RWPE2 (cell line): Measurements from ENCODE around the gene RPA1.

Source experiments
- ATAC-seq: fragments of 200-7000 bp; cut with Tn5 transposase; 3 replicates; pipeline ENCODE4 v1.9.1; 2021; ENCODE audit warnings: low read depth
- DNase-seq: peaks from one replicate; pipeline ENCODE4 v3.0.0-alpha.2; 2020; ENCODE audit warnings: low spot score
- H3K27ac ChIP-seq: fragments of 450-650 bp; 2 replicates; pipeline ENCODE4 v1.5.1; 2017; ENCODE audit warnings: mild to moderate bottlenecking; ENCODE audit not compliant: poor library complexity, severe bottlenecking
- H3K27me3 ChIP-seq: fragments of 250-450 bp; sonication (Bioruptor Pico); 2 replicates; pipeline ENCODE4 v1.5.1; 2021; ENCODE audit warnings: mild to moderate bottlenecking, moderate library complexity; ENCODE audit not compliant: insufficient read depth, poor library complexity, severe bottlenecking
- H3K36me3 ChIP-seq: fragments of 250-450 bp; sonication (Bioruptor Pico); 2 replicates; pipeline ENCODE4 v1.5.1; 2020; ENCODE audit warnings: low read depth, mild to moderate bottlenecking, moderate library complexity
- H3K4me1 ChIP-seq: fragments of 250-450 bp; sonication (Bioruptor Pico); 2 replicates; pipeline ENCODE4 v1.5.1; 2021; ENCODE audit warnings: mild to moderate bottlenecking, moderate library complexity; ENCODE audit not compliant: insufficient read depth, poor library complexity, severe bottlenecking
- H3K4me3 ChIP-seq: fragments of 250-450 bp; sonication (Bioruptor Pico); 2 replicates; pipeline ENCODE4 v1.5.1; 2021; ENCODE audit warnings: mild to moderate bottlenecking, moderate library complexity; ENCODE audit not compliant: severe bottlenecking
- H3K9me3 ChIP-seq: fragments of 250-450 bp; sonication (Bioruptor Pico); 2 replicates; pipeline ENCODE4 v1.5.1; 2021; ENCODE audit warnings: mild to moderate bottlenecking, moderate library complexity; ENCODE audit not compliant: severe bottlenecking
- CTCF ChIP-seq: fragments of 450-650 bp; IDR thresholded peaks from one replicate; pipeline ENCODE4 v1.5.1; 2017; ENCODE audit warnings: mild to moderate bottlenecking, moderate library complexity; ENCODE audit not compliant: poor library complexity, severe bottlenecking

Gene RPA1

DNA sequence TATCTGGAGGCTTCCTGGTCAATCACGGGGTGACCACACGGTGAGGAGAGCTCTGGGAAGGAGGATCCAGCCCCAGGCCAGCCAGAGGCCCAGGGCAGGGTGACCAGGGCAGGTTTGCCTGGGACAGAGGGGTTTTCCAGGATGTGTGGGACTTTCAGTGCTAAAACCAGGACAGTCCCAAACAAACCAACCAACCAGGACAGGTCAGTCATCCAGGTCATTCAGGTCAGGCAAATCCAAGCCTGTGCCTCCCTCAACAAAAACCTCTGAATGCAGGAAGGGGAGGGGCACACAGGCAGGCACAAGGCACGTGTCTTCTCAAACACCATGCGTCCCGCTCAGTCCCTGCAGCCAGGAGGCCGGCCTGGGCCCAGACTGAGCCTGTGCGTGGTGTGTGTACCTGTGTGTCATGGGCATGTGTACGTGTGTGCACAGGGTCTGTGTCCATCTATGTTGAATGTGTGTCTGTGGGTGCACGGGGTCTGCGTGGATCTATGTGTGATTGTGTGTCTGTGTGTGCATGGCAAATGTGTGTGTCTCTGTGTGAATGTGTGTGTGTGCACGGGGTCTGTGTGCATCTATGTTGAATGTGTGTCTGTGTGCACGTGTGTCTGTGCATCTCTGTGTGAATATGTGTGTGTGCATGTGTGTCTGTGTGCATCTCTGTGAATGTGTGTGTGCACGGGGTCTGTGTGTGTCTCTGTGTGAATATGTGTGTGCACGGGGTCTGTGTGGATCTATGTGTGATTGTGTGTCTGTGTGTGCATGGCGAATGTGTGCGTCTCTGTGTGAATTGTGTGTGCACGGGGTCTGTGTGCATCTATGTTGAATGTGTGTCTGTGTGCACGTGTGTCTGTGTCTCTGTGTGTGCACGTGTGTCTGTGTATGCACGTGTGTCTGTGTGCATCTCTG is 116.5 kb downstream of the RPA1 start:
- TF ChIP-seq CTCF, result no peak
- Histone ChIP-seq H3K4me3 (no peak overlapping the region), H3K36me3 (no peaks in the 10 kb centered on the region), H3K27ac (no peak overlapping the region), H3K27me3 (no peaks in the 10 kb centered on the region), H3K4me1 (no peaks in the 10 kb centered on the region), H3K9me3 (no peaks in the 10 kb centered on the region)
- DNase-seq, result no peak
- no peak for ATAC-seq

DNA sequence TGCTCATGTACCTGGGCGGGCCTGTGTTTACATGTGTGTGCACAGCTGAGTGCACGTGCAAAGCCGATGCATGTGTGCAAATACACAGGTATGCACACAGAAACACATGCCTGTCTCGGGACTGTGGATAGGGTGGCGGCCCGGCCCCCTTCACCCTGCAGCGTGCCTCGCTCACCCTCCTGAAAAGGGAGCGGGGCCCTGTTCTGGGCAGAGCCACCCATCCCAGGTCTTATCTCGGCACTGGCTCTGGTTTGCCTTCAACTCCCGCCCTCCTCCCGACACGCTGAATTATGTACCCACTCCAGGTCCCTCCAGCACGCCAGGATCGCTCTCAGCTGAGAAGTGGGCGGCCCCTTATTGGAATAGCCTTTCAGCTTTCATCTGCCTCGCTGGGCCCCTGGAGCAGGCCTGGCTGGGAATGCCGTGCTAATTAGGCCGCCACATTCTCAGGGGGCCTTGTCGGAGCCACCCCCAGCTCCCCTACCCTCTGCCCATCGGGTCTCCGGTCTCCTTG is 117.5 kb downstream of the RPA1 start:
- Histone ChIP-seq H3K36me3 (no peaks in the 10 kb centered on the region), H3K27ac (no peak overlapping the region), H3K9me3 (no peaks in the 10 kb centered on the region), H3K4me1 (no peaks in the 10 kb centered on the region), H3K27me3 (no peaks in the 10 kb centered on the region), H3K4me3 (no peak overlapping the region)
- DNase-seq (no peak), ATAC-seq (no peak)
- TF ChIP-seq CTCF, result no peak

DNA sequence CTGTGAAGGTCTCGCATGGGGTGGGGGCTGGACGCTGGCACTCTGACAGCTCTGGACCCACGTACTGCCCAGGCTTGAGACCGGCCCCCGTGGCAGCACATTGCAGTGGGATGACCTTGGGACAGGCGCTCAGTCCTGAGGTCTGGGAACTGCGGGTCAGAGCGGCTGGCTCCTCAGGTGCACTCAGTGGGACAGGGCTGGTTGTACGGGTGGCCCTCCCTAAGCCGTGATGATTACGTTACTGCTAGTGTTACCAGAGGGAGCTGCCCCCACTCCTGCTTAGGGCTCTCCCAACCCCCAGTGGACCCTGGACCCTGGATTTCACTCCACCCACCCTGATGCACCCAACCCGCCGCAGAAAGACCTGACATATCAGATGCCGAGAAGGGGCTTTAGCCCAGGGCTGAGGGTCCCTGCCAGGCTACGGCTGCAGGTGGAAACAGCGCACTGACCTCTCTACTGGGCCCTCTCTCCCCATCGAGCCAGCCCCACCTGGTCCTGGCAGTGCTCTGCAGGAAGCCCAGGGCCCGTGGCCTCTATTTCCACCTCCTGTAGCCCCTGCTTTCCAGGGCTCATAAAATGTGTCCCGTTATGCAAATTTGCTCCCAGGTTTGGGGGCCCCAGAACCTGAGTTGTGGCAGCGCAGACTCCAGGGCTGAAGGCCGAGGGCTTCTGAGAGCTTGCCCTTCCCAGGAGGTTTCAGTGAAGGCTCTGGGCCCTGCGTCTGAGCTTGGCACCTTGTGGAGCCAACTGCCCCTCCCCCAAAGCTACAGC is 118.1 kb downstream of the RPA1 start:
- TF ChIP-seq CTCF, result no peak
- no peaks in the 10 kb centered on the region for H3K27me3 ChIP-seq
- ATAC-seq, result no peak

GRCh38 chr17:1948517-1948825 is 118.7 kb downstream of the RPA1 start:
- TF ChIP-seq CTCF, result no peak
- H3K27me3 ChIP-seq, result no peaks in the 10 kb centered on the region
- no peaks in the 10 kb centered on the region for H3K9me3 ChIP-seq
- H3K36me3 ChIP-seq, result no peaks in the 10 kb centered on the region
- no peak overlapping the region for H3K4me3 ChIP-seq
- no peak overlapping the region for H3K27ac ChIP-seq
- H3K4me1 ChIP-seq, result no peaks in the 10 kb centered on the region
- ATAC-seq, result no peak
- no peak for DNase-seq

More for the DNA sequence above, 118.1 kb downstream of the RPA1 start:
- no peak for DNase-seq
- Histone ChIP-seq H3K9me3 (no peaks in the 10 kb centered on the region), H3K4me1 (no peaks in the 10 kb centered on the region), H3K4me3 (no peak overlapping the region), H3K36me3 (no peaks in the 10 kb centered on the region), H3K27ac (no peak overlapping the region)
